Loucy (cell line): ENCODE results near the gene CTSF.
"Not testable (repeated sequence)": the region's sequence is repeated elsewhere in the genome, so short reads cannot be mapped to it uniquely, and the experiment has no call there.

Experiments used
- H2AFZ ChIP-seq: fragments of 200-600 bp; sonication (generic); 2 replicates; pipeline ENCODE4 v1.6.0; 2016; ENCODE audit warnings: antibody characterized with exemption, mild to moderate bottlenecking, low read length, moderate library complexity
- H3F3A ChIP-seq: fragments of 200-600 bp; 2 replicates; pipeline ENCODE4 v1.6.0; 2016; ENCODE audit warnings: antibody characterized with exemption, low read depth, mild to moderate bottlenecking
- H3K27me3 ChIP-seq: fragments of 200-600 bp; sonication (generic); 2 replicates; pipeline ENCODE4 v1.6.1; 2014; ENCODE audit warnings: low read length, mild to moderate bottlenecking; ENCODE audit not compliant: insufficient read depth, poor library complexity, severe bottlenecking
- H3K36me3 ChIP-seq: fragments of 200-600 bp; sonication (generic); 2 replicates; pipeline ENCODE4 v1.6.1; 2016; ENCODE audit warnings: low read length; ENCODE audit not compliant: insufficient read depth
- H3K4me1 ChIP-seq: fragments of 200-600 bp; sonication (generic); 2 replicates; pipeline ENCODE4 v1.5.1; 2014; ENCODE audit warnings: low read length, mild to moderate bottlenecking; ENCODE audit not compliant: insufficient read depth, poor library complexity, severe bottlenecking
- H3K4me2 ChIP-seq: fragments of 200-600 bp; sonication (generic); 2 replicates; pipeline ENCODE4 v1.6.0; 2014; ENCODE audit warnings: antibody characterized with exemption, low read length, low read depth, mild to moderate bottlenecking; ENCODE audit not compliant: poor library complexity, severe bottlenecking
- H3K4me3 ChIP-seq: fragments of 200-600 bp; sonication (generic); 2 replicates; pipeline ENCODE4 v1.5.1; 2014; ENCODE audit warnings: low read length, mild to moderate bottlenecking, mixed read lengths; ENCODE audit not compliant: poor library complexity, severe bottlenecking
- H3K79me2 ChIP-seq: fragments of 200-600 bp; sonication (generic); 2 replicates; pipeline ENCODE4 v1.6.1; 2014; ENCODE audit warnings: low read length; ENCODE audit not compliant: insufficient read depth
- H3K9ac ChIP-seq: fragments of 200-600 bp; sonication (generic); 2 replicates; pipeline ENCODE4 v1.6.0; 2014; ENCODE audit warnings: mild to moderate bottlenecking, low read depth, low read length, moderate library complexity; ENCODE audit not compliant: poor library complexity, severe bottlenecking
- H3K9me2 ChIP-seq: fragments of 200-600 bp; sonication (generic); replicated peaks from 2 replicates; pipeline ENCODE4 v1.6.1; 2016; ENCODE audit warnings: low read depth, low read length, mixed read lengths
- H3K9me3 ChIP-seq: fragments of 200-600 bp; sonication (generic); 2 replicates; pipeline ENCODE4 v1.6.1; 2014; ENCODE audit warnings: mild to moderate bottlenecking, antibody characterized with exemption, low read length, low read depth; ENCODE audit not compliant: insufficient read depth
- H4K20me1 ChIP-seq: fragments of 200-600 bp; sonication (generic); 2 replicates; pipeline ENCODE4 v1.6.0; 2014; ENCODE audit warnings: antibody characterized with exemption, low read length, mild to moderate bottlenecking; ENCODE audit not compliant: insufficient read depth, poor library complexity, severe bottlenecking
- EZH2phosphoT487 ChIP-seq: fragments of 200-600 bp; IDR thresholded peaks from 2 replicates; pipeline ENCODE4 v1.6.1; 2018; ENCODE audit warnings: antibody characterized with exemption, mild to moderate bottlenecking, moderate library complexity, borderline replicate concordance
- TF ChIP-seq, protein P1 (sequence below): fragments of 200-600 bp; sonication (generic); conservative IDR thresholded peaks from 2 replicates; pipeline ENCODE4 v1.5.1; 2014; ENCODE audit warnings: mild to moderate bottlenecking, antibody characterized with exemption, low read length

Gene CTSF

GRCh38 chr11:66542362-66542761 is 26.0 kb downstream of the CTSF start:
- H4K20me1 ChIP-seq: no peaks in the 10 kb centered on the region
- peaks cover 4% of the 10 kb centered on the region; the same call in 1 of the 2 replicates for H3F3A ChIP-seq
- H3K36me3 ChIP-seq: no peaks in the 10 kb centered on the region; the same call in 1 of the 2 replicates
- no peak for TF ChIP-seq EZH2phosphoT487
- TF ChIP-seq, protein P1, sequence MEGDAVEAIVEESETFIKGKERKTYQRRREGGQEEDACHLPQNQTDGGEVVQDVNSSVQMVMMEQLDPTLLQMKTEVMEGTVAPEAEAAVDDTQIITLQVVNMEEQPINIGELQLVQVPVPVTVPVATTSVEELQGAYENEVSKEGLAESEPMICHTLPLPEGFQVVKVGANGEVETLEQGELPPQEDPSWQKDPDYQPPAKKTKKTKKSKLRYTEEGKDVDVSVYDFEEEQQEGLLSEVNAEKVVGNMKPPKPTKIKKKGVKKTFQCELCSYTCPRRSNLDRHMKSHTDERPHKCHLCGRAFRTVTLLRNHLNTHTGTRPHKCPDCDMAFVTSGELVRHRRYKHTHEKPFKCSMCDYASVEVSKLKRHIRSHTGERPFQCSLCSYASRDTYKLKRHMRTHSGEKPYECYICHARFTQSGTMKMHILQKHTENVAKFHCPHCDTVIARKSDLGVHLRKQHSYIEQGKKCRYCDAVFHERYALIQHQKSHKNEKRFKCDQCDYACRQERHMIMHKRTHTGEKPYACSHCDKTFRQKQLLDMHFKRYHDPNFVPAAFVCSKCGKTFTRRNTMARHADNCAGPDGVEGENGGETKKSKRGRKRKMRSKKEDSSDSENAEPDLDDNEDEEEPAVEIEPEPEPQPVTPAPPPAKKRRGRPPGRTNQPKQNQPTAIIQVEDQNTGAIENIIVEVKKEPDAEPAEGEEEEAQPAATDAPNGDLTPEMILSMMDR: no peak
- H3K4me1 ChIP-seq: peaks cover 16% of the 10 kb centered on the region
- H3K4me2 ChIP-seq: peak overlapping the region; percentile 95
- H2AFZ ChIP-seq: no peak overlapping the region
- H3K4me3 ChIP-seq: peak overlapping the region; percentile 94
- H3K9ac ChIP-seq: peak overlapping the region; percentile 93
- H3K9me2 ChIP-seq: no peaks in the 10 kb centered on the region
- peaks cover 37% of the 10 kb centered on the region for H3K79me2 ChIP-seq
- no peaks in the 10 kb centered on the region for H3K27me3 ChIP-seq
- H3K9me3 ChIP-seq: no peaks in the 10 kb centered on the region

- no peak for TF ChIP-seq EZH2phosphoT487
- TF ChIP-seq, protein P1: no peak
- Histone ChIP-seq H2AFZ (no peak overlapping the region), H3K9me3 (no peaks in the 10 kb centered on the region), H4K20me1 (no peaks in the 10 kb centered on the region), H3K36me3 (no peaks in the 10 kb centered on the region; the same call in 1 of the 2 replicates), H3K9ac (peak overlapping the region; percentile 93), H3K4me2 (peak overlapping the region; percentile 95), H3K4me3 (no peak overlapping the region), H3K79me2 (peaks cover 37% of the 10 kb centered on the region), H3K9me2 (no peaks in the 10 kb centered on the region), H3K27me3 (no peaks in the 10 kb centered on the region), H3K4me1 (peaks cover 16% of the 10 kb centered on the region), H3F3A (peaks cover 4% of the 10 kb centered on the region; the same call in 1 of the 2 replicates)
These were observed 26.5 kb downstream of the CTSF start for GRCh38 chr11:66541892-66542291.

- not testable (repeated sequence) for H3K9ac ChIP-seq, H3K9me3 ChIP-seq, H3K9me2 ChIP-seq, H3K27me3 ChIP-seq, H3K36me3 ChIP-seq, H4K20me1 ChIP-seq, H3F3A ChIP-seq, H3K4me2 ChIP-seq, H3K4me3 ChIP-seq, H2AFZ ChIP-seq
- Histone ChIP-seq H3K4me1 (peaks cover 16% of the 10 kb centered on the region), H3K79me2 (peaks cover 34% of the 10 kb centered on the region)
These were observed 27.8 kb downstream of the CTSF start for GRCh38 chr11:66540598-66540997.

- Histone ChIP-seq H3K9ac (no peak overlapping the region), H3F3A (peaks cover 4% of the 10 kb centered on the region; the same call in 1 of the 2 replicates), H3K4me3 (no peak overlapping the region), H3K79me2 (peaks cover 27% of the 10 kb centered on the region), H3K4me2 (no peak overlapping the region), H3K27me3 (no peaks in the 10 kb centered on the region), H3K9me2 (no peaks in the 10 kb centered on the region), H3K4me1 (peaks cover 13% of the 10 kb centered on the region), H4K20me1 (no peaks in the 10 kb centered on the region), H2AFZ (no peak overlapping the region), H3K36me3 (no peaks in the 10 kb centered on the region; the same call in 1 of the 2 replicates), H3K9me3 (no peaks in the 10 kb centered on the region)
- TF ChIP-seq, protein P1: no peak
- no peak for TF ChIP-seq EZH2phosphoT487
These were observed 28.6 kb downstream of the CTSF start for GRCh38 chr11:66539870-66540213.
